ENCODE results near the gene GALNT5. TPM values are rescaled to one million over a fixed set of nuclear protein-coding genes. Genes with fewer than 3 reads are reported as not detected.
A peak's percentile ranks its signal among the peaks of the same experiment; 100 is the strongest.

The GALNT5 gene
- total RNA-seq, 1 experiment from 2014 or later: 0.04 TPM

- H3K9ac ChIP-seq (ENCODE audit: low read length): no peak overlapping the region
- no peaks in the 10 kb centered on the region for H3F3A ChIP-seq (ENCODE audit: low read length, unreplicated experiment)
- DNase-seq (no peak), ATAC-seq (no peak)
- H3K27ac ChIP-seq (ENCODE audit: low read length): no peak overlapping the region
- no peaks in the 10 kb centered on the region for H4K20me1 ChIP-seq (ENCODE audit: low read length)
- TF ChIP-seq CTCF (conservative IDR thresholded peaks at IDR 0.05; ENCODE audit: low read depth, low read length) (no peak), EZH2 (IDR thresholded peaks at IDR 0.05; ENCODE audit: low read length, unreplicated experiment) (no peak), EZH2phosphoT487 (IDR thresholded peaks at IDR 0.05; ENCODE audit: borderline replicate concordance, low read length) (no peak)
- H2AFZ ChIP-seq (ENCODE audit: low read length): no peak overlapping the region
- ChIA-PET POLR2A (ENCODE audit: unreplicated experiment) (no interaction called here), CTCF (no interaction called here)
- no peaks in the 10 kb centered on the region for H3K9me3 ChIP-seq (ENCODE audit: low read length)
- no peaks in the 10 kb centered on the region for H3K9me2 ChIP-seq (replicated peaks; ENCODE audit: low read length)
- no peaks in the 10 kb centered on the region for H3K79me2 ChIP-seq (ENCODE audit: low read length)
- H3K4me3 ChIP-seq (ENCODE audit: low read length): no peak overlapping the region
- no peaks in the 10 kb centered on the region for H3K27me3 ChIP-seq (ENCODE audit: low read length)
- H3K36me3 ChIP-seq (ENCODE audit: low read depth, low read length): no peaks in the 10 kb centered on the region
- peaks cover 12% of the 10 kb centered on the region for H3K4me1 ChIP-seq (ENCODE audit: insufficient read depth, low read length)
- intact Hi-C loops (cut with micrococcal nuclease): loop anchor here (10.0 kb wide), 1 partner anchor 115 kb away; no protein-coding TSS in a partner anchor
- H3K4me2 ChIP-seq (ENCODE audit: low read length): no peak overlapping the region
- BruUV-seq (replicated peaks): no TSS peak
Observed at GRCh38 chr2:157309878-157310277, 52.4 kb downstream of the GALNT5 start.

- H3K9me3 ChIP-seq (ENCODE audit: low read length): no peaks in the 10 kb centered on the region
- BruUV-seq (replicated peaks): no TSS peak
- ChIA-PET POLR2A (ENCODE audit: unreplicated experiment) (interaction anchor here (0.7 kb wide), 1 partner anchor 16 kb away, joined by 4 read pairs; no protein-coding TSS in a partner anchor), CTCF (no interaction called here)
- no peak overlapping the region for H3K4me3 ChIP-seq (ENCODE audit: low read length)
- H3K4me1 ChIP-seq (ENCODE audit: insufficient read depth, low read length): peaks cover 12% of the 10 kb centered on the region
- no peaks in the 10 kb centered on the region for H3K36me3 ChIP-seq (ENCODE audit: low read depth, low read length)
- no peak overlapping the region for H2AFZ ChIP-seq (ENCODE audit: low read length)
- no peaks in the 10 kb centered on the region for H3F3A ChIP-seq (ENCODE audit: low read length, unreplicated experiment)
- no peaks in the 10 kb centered on the region for H4K20me1 ChIP-seq (ENCODE audit: low read length)
- H3K4me2 ChIP-seq (ENCODE audit: low read length): no peak overlapping the region
- H3K9ac ChIP-seq (ENCODE audit: low read length): no peak overlapping the region
- no peak overlapping the region for H3K27ac ChIP-seq (ENCODE audit: low read length)
- TF ChIP-seq EZH2 (IDR thresholded peaks at IDR 0.05; ENCODE audit: low read length, unreplicated experiment) (no peak), EZH2phosphoT487 (IDR thresholded peaks at IDR 0.05; ENCODE audit: borderline replicate concordance, low read length) (no peak), CTCF (conservative IDR thresholded peaks at IDR 0.05; ENCODE audit: low read depth, low read length) (no peak)
- ATAC-seq (no peak), DNase-seq (no peak)
- no peaks in the 10 kb centered on the region for H3K79me2 ChIP-seq (ENCODE audit: low read length)
- H3K9me2 ChIP-seq (replicated peaks; ENCODE audit: low read length): no peaks in the 10 kb centered on the region
- H3K27me3 ChIP-seq (ENCODE audit: low read length): no peaks in the 10 kb centered on the region
- intact Hi-C loops (cut with micrococcal nuclease): no loop called here
Observed at GRCh38 chr2:157311706-157312105, 54.2 kb downstream of the GALNT5 start.

GRCh38 chr2:157312866-157313486, 55.5 kb downstream of the GALNT5 start:
- Histone ChIP-seq H3F3A (ENCODE audit: low read length, unreplicated experiment) (no peaks in the 10 kb centered on the region), H2AFZ (ENCODE audit: low read length) (no peak overlapping the region), H3K27me3 (ENCODE audit: low read length) (no peaks in the 10 kb centered on the region), H4K20me1 (ENCODE audit: low read length) (no peaks in the 10 kb centered on the region), H3K9me3 (ENCODE audit: low read length) (no peaks in the 10 kb centered on the region), H3K9me2 (replicated peaks; ENCODE audit: low read length) (no peaks in the 10 kb centered on the region), H3K27ac (ENCODE audit: low read length) (peak overlapping the region; percentile 23; the same call in 1 of the 2 replicates), H3K36me3 (ENCODE audit: low read depth, low read length) (no peaks in the 10 kb centered on the region), H3K4me1 (ENCODE audit: insufficient read depth, low read length) (peaks cover 12% of the 10 kb centered on the region), H3K4me2 (ENCODE audit: low read length) (no peak overlapping the region), H3K79me2 (ENCODE audit: low read length) (no peaks in the 10 kb centered on the region), H3K9ac (ENCODE audit: low read length) (no peak overlapping the region), H3K4me3 (ENCODE audit: low read length) (no peak overlapping the region)
- TF ChIP-seq CTCF (conservative IDR thresholded peaks at IDR 0.05; ENCODE audit: low read depth, low read length) (no peak), EZH2 (IDR thresholded peaks at IDR 0.05; ENCODE audit: low read length, unreplicated experiment) (no peak), EZH2phosphoT487 (IDR thresholded peaks at IDR 0.05; ENCODE audit: borderline replicate concordance, low read length) (no peak)
- no TSS peak for BruUV-seq (replicated peaks)
- POLR2A ChIA-PET (ENCODE audit: unreplicated experiment): no interaction called here
- CTCF ChIA-PET: no interaction called here
- intact Hi-C loops (cut with micrococcal nuclease): no loop called here
- peak; percentile 79 for ATAC-seq
- peak; percentile 49 for DNase-seq

Data from PC-3 (cell line).